ENCODE data around the gene TMPRSS13.
A peak's percentile ranks its signal among the peaks of the same experiment; 100 is the strongest.

Gene TMPRSS13

DNA sequence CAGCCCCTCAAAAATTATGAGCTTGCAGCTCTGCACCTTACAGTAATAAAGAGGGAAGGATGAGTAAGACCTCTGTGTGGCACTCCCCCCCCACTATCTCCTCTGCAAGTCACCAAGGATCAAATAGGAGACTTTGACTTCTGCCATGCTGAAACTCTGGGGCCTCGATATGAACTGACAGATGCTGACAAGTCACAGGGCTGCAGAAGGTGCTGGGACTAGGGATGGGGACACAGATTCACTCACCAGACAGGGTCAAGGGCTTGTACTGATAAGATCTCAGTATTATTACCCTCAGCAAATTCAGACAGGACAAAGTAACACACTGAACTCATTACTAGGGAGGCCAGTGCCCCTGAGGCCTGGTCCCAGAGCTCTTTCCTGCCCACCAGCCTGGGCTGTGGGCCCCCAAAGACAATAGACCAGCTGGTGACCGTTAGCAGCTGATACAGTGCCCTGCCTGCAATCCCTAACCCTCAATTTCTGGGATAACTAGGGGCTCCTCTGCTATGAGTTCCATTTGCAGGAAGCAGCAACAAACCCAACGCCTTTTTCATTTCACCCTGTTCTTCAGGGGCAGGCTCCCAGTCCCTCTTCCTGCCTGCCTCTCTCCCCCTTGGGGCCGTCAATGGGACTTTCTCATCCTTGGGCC, 20.1 kb downstream of the TMPRSS13 start:
- no peak overlapping the region for H3K4me3 ChIP-seq (ENCODE audit: low read depth, low read length)
- TF ChIP-seq, protein P1, sequence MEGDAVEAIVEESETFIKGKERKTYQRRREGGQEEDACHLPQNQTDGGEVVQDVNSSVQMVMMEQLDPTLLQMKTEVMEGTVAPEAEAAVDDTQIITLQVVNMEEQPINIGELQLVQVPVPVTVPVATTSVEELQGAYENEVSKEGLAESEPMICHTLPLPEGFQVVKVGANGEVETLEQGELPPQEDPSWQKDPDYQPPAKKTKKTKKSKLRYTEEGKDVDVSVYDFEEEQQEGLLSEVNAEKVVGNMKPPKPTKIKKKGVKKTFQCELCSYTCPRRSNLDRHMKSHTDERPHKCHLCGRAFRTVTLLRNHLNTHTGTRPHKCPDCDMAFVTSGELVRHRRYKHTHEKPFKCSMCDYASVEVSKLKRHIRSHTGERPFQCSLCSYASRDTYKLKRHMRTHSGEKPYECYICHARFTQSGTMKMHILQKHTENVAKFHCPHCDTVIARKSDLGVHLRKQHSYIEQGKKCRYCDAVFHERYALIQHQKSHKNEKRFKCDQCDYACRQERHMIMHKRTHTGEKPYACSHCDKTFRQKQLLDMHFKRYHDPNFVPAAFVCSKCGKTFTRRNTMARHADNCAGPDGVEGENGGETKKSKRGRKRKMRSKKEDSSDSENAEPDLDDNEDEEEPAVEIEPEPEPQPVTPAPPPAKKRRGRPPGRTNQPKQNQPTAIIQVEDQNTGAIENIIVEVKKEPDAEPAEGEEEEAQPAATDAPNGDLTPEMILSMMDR (IDR thresholded peaks at IDR 0.05; ENCODE audit: control insufficient read depth, extremely low read depth, insufficient read depth): no peak
- no peak for DNase-seq (ENCODE audit: low read depth)

DNA sequence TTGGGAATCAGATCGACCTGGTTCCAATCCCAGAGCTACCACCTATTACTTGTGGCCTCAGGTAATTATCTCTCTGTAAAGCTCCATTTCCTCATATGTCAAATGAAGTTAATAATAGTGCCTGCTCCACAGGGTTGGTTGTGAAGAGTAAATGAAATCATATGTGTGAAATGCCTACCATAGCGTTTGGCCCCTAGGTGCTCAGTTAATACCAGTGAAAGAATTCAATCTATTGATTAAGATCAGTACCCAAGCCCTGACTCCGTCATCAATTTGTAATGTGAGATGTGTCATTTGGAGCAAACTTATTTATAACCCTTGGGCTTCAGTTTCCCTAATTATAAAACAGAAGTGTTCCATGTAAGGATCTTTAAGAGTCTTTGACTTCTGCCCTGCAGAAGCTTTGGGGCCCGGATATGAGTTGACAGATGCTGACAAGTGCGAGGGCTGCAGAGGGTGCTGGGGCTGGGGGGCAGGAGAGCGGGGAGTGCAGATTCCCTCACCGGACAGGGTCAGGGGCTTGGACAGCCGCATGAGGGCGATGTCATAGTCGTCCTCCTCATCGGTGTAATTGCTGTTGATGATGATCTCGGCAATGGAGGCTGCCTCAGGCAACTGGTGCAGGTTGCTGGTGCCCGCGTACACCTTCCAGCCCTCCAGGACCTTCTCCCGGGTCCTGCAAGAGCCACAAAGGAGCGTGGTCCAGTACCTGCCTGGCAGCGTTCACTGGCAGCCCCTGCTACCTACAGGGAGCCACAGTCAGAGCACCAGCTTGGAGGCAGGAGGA, 20.9 kb downstream of the TMPRSS13 start:
- no peak overlapping the region for H3K4me3 ChIP-seq (ENCODE audit: low read depth, low read length)
- TF ChIP-seq, protein P1 (IDR thresholded peaks at IDR 0.05; ENCODE audit: control insufficient read depth, extremely low read depth, insufficient read depth): no peak

DNA sequence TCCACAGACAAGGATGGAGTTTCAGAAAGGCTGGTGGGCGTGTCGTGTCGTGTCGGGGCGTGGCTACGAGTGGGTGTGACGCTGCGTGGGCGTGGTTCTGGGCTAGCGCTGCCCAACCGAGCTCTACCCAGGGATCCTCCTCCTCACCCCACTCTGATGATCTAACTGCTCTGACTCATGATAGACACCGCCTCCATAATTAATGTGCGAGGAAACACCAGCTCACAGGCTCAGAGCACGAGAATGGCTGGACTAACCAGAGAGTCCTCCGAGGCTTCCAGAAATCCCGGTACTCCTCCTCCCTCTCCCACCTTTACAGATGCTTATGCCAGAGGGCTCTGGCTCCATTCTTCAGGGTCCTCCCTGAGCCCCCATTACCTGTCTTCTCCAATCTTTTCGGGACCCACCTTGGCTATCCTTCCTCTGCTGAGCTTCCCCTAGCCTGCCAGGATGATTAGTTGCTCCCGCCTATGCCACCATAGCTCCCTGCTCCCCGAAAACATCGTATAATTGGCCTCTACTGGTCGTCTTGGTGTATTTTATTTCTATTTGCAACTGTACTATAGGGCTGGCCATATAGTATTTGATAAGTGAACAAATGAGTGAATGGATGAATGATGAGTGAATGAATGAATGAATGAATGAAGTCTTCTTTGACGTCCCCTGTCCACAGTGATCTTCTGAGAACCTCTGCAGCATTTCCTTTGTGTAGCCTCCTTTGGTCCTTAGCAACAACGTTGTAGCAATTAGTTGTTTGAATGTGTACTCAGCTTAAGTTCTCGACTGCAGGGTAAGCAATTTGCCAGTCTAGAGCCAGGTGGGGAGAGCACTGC, 21.7 kb downstream of the TMPRSS13 start:
- H3K4me3 ChIP-seq (ENCODE audit: low read depth, low read length): peak overlapping the region; percentile 39
- TF ChIP-seq, protein P1 (IDR thresholded peaks at IDR 0.05; ENCODE audit: control insufficient read depth, extremely low read depth, insufficient read depth): no peak
- peak; percentile 85 for DNase-seq (ENCODE audit: low read depth)

More for the DNA sequence above, 20.9 kb downstream of the TMPRSS13 start:
- no peak for DNase-seq (ENCODE audit: low read depth)

DNA sequence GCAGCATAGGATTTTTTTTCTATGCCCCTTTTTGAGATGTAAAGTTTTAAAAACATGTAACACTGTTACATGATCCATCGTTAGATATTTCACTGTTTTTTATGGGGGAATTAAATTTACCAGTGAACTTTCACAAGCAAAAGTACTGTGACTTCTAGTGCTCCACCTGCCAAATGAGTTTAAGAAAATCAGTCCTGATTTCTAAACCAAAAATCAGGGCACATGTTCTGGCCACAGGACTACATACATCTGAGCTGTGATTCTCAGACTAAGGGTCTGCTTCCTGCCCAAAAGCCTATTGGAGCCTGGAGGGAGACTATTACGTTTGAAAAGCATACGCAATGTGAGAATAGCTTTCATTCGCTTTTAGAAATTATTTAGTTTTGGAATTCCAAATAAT, 22.5 kb downstream of the TMPRSS13 start:
- TF ChIP-seq, protein P1 (IDR thresholded peaks at IDR 0.05; ENCODE audit: control insufficient read depth, extremely low read depth, insufficient read depth): no peak
- no peak for DNase-seq (ENCODE audit: low read depth)

DNA sequence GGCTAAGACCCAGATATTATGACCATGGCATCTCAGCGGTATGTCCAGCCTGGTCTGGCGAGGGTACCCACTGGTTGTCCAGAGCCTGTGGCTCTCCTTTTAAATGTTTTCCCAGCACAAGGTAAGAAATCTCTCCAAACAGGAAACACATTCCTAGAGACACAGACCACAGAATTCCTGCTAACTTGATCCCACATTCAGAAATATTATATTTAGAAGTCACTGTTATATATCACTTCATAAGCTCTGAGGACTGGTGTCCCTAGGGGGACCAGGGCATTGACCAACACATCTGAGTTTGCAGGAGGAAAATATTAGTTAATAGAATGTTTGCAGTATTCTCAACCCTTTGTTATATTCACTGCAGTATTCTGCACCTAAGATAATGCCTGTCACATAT, 23.1 kb downstream of the TMPRSS13 start:
- H3K4me3 ChIP-seq (ENCODE audit: low read depth, low read length): no peak overlapping the region
- no peak for DNase-seq (ENCODE audit: low read depth)
- TF ChIP-seq, protein P1 (IDR thresholded peaks at IDR 0.05; ENCODE audit: control insufficient read depth, extremely low read depth, insufficient read depth): no peak

More for the DNA sequence above, 22.5 kb downstream of the TMPRSS13 start:
- H3K4me3 ChIP-seq (ENCODE audit: low read depth, low read length): no peak overlapping the region

DNA sequence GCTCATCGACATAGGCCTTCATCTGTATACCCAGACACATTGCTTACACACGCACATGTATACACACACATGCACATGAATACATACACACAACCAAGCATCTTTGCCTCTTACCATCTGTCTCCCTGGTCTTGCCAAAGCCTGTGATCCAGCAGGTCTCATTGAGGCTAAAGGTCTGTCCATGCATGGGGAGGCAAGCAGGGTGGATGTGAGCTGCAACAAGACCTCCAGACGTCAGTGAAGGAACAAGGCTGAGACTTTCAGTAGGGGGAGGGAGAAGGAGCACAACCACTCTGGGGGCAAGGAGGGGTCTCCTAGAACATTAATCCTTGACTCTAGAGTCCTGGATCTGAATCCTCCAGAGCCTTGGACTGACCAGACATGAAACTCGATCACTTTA, 23.7 kb downstream of the TMPRSS13 start:
- TF ChIP-seq, protein P1 (IDR thresholded peaks at IDR 0.05; ENCODE audit: control insufficient read depth, extremely low read depth, insufficient read depth): no peak
- no peak for DNase-seq (ENCODE audit: low read depth)

More for the DNA sequence above, 23.7 kb downstream of the TMPRSS13 start:
- no peak overlapping the region for H3K4me3 ChIP-seq (ENCODE audit: low read depth, low read length)
